Panc1 (cell line): ENCODE measurements around the gene BABAM2.

ENCODE experiments used
- CTCF ChIP-seq: fragments of 450-650 bp; IDR thresholded peaks from 2 replicates; pipeline ENCODE4 v1.5.1; 2017; ENCODE audit warnings: mild to moderate bottlenecking
- REST ChIP-seq, 2 experiments: IDR thresholded peaks; 2 replicates each; pipeline ENCODE4 v1.6.1; 2011 to 2012; ENCODE audit warnings: low read depth in 2 of 2, control low read depth in 1 of 2, low read length in 1 of 2, mild to moderate bottlenecking in 1 of 2, moderate library complexity in 1 of 2; ENCODE audit not compliant: insufficient read depth in 1 of 2

- TF ChIP-seq CTCF (no peak), REST (IDR thresholded peaks at IDR 0.05; ENCODE audit: insufficient read depth in 1 of 2, low read depth in 2 of 2, low read length in 1 of 2) (no peak)
Observed at GRCh38 chr2:28216331-28216730, 325.8 kb downstream of the BABAM2 start.
